HG02763 (cell line): ENCODE measurements around the gene CAPG.
A peak's percentile ranks its signal among the peaks of the same experiment; 100 is the strongest.

Experiments
- ATAC-seq: cut with Tn5 transposase; IDR thresholded peaks from one replicate; pipeline ENCODE4 v1.9.1; 2021; ENCODE audit warnings: mild to moderate bottlenecking, moderate library complexity; ENCODE audit not compliant: unreplicated experiment

CAPG gene

DNA sequence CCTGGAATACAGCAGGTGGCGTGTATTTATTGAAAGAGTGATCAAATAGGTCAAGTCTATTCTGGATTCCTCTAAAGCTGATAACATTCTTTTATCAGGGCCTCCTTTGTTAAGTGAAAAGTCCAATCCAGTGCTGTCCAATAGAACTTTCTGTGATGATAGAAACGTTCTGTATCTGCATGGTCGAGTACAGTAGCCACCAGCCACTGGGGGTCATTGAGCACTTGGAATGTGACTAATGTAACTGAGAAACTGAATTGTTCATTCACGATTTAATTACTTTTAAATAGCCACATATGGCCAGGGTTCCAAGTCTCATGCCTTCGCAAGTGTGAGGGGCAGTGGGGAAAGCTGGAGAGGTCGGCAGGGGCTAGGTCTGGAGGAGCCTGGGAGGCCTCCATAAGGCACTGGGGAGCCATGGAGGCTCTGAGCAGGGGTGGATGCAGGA is 28.9 kb upstream of the CAPG start:
- no peak for ATAC-seq

DNA sequence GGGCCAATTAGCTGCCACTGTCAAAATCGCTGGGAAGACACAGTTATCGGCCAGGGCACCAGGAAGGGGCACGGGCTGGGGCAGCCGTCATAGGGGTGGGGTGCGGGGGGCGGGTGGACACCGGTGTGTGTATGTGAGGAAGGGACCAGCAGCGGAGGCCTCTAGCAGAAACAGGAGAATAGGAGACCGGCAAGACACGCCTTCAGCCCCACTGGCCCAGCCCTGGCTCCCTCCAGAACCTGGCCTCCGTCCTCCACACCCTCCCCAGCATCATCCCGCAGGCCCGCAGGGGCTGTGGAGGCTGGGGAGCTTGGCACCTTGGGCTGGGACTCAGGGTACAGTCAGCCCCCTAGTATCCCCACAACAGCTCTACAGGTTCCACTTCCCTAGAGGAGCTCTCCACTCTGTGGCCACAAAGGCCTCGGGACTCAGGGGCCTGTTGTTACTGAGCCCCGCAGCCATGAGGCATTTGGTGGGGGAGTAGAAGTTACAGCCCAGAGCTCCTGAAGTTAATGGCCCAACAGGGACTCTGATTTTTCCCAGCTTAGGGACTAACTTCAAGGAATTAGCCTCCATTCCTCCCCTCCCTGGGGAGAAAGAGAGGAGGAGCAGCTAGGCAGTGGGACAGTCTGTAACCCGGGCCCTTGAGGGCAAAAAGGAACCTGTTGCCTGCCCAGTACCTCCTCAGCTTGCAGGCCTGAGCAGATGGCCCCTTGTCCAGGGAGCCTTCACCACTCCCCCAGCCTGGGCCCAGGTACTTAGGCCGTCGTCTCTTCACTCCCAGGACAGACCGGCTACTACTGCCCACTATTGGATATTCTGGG is 28.2 kb upstream of the CAPG start:
- peak; percentile 3 for ATAC-seq

DNA sequence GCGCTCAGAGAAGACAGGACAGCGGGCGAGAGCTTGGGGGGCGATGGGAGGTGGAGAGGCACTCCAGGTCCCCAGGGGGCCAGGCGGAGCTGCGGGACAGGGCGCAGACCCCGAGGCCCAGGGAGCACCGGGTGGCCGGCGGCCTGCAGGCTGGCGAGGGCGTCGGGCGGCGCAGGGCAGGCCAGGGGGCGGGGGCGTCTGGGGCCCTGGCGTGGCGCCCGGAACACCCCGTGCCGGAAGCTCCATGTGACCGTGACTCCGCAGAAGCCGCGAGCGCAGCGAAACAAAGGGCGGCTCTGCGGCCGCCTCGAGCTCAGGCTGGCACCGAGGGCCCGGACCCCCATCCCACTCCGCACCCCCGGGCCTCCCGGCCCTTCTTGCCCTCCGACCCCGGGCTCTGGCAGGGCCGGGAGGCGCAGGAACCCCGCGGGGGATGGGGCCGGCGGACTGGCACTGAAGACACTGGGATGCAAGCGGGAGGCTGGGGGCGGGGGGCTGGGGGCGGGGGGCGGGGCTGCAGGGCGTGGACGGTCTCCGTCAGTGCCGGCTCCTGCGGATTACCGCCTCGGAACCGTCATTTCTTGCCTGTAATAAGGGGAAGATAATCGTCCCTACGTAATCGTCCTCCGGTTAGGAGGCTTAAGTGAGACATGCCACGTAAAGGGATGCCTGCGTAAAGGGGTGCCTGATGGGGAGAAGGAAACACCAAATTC is 27.5 kb upstream of the CAPG start:
- peak; percentile 83 for ATAC-seq

DNA sequence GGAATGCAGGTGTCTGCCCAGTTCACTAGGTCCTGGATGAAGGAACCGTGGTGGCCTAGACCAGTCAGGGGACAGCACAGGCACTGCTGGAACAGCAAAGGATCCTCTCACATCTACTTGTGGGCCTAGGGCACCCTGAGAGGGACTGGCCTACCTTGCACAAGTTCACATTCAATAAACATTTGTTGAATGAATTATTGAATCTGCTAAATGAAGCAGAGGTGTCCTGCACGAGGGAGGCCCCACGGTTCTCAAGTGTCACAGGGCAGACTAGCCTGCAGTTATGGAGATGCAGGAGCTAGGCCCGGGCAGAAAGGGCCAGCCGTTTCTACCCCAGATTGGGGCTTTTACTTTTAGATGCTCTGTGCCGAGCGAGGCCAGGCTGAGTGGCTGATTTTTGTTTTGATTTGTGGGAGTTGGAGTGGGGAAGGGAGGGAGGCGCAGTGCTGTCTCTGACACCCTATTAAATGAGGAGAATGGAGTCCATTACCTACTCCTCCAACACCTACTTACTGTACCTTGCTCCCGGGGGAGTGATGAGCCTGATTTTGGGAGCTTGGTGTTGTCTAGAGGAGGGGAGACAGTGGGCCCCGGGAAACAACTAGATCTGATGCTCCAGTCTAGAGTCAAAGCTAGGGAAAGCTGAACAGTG is 26.8 kb upstream of the CAPG start:
- ATAC-seq, result no peak

DNA sequence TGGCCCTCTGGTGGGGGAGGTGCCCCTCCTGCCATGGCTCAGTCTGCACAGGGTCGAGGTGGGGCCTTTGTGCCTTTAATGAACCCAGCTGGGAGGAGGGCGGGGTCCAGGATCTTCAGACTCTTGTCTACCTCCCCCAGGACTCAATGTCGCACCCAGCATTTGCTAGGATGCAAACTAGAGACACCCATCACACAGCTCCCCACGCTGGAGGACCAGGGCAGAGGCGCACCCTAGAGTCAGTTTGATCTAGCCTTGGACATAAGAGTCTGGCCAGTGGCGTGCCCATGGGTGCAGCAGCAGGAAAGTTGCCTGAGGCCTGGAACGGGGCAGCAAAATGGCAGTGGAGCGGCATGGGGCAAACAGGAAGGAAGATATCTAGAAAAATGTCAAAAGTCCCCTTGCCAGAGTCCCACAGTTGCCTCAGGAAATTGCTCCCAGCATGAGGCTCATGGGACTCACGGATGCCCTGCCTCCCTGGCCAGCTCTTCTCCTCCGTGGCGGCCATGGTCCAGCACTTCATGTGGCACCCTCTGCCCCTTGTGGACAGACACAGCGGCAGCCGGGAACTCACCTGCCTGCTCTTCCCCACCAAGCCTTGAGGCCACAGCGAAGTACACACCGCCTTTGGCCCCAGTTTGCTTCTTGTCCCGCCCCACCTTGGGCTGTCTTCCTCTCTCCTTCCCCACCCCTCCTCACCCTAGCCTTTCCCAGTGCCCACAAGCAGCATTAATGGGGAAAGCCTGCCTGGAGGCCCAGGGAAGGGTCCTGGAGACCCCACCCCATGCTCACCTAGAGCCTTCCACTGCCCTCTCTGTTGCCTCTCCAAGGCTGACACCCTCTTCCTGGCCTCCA is 26.0 kb upstream of the CAPG start:
- ATAC-seq, result no peak

DNA sequence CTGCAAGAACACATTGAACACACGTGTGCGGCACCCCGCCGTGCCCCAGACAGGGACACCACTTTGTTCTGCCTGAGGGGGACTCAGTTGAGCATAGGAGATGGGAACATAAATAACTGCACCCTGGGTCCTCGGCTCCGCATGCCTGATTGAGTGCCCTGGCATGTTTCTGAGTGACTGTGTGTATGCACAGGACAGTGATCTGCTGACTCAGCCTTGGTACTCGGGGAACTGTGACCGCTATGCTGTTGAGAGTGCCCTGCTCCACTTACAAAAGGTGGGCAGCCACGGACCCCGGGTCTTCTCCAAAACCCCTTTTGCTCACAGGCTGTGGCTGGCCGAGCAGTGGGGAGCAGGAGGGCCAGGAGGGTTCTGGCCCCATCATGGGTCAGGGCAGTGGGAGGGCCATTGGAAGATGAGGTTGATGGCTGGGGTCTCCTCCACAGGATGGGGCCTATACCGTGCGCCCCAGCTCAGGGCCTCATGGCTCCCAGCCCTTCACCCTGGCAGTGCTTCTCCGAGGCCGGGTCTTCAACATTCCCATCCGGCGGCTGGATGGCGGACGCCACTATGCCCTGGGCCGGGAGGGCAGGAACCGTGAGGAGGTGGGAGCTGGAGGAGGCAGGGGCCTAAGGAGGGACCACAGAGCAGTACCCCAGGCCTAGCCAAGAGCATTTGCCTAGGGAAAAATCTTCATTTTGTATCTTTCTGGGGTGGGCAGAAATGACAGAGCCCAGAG is 25.2 kb upstream of the CAPG start:
- no peak for ATAC-seq

DNA sequence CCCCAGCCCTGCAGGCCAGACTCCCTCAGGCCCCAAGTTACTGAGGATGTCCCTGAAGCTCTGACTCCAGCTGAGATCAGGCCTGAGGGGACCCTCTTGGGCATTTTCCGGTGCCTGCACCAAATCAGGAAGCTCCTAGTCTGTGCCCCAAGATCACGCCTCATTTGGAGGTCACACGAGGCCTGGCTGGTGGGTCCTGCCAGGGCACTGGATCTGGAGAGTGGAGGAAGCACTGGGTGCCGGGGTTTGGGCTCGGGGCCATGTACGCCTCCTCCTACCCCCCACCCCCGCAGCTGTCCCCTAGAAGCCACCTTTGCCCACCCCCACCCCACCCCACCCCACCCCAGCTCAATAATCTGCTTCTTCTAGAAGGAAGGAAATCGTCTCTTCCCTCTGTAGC is 24.5 kb upstream of the CAPG start:
- ATAC-seq, result no peak

DNA sequence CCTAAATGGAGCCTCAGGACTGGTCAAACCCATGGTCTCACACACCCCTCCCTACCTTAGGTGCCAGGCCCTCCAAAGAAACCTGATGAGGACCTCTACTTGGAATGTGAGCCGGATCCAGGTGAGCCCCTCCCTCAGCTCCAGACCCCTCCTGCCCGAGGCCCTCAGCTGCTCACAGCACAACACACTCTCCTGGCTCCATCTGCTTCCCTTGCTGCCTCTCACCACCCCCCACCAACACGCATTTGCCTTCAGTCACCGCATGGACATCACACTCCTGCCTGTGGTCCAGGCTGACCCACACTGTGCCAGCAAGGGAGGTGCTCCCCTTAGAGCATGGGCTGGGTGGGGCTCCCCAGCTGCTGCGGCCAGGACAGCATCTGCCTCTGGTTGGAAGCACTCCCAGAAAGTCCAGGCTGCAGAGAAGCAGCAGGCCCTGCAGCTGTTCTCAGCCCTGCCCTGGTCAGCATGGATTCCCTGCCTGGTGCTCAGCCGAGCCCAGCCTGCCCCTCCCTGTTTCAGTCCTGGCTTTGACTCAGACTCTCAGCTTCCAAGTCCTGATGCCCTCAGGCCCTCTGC is 23.4 kb upstream of the CAPG start:
- no peak for ATAC-seq

DNA sequence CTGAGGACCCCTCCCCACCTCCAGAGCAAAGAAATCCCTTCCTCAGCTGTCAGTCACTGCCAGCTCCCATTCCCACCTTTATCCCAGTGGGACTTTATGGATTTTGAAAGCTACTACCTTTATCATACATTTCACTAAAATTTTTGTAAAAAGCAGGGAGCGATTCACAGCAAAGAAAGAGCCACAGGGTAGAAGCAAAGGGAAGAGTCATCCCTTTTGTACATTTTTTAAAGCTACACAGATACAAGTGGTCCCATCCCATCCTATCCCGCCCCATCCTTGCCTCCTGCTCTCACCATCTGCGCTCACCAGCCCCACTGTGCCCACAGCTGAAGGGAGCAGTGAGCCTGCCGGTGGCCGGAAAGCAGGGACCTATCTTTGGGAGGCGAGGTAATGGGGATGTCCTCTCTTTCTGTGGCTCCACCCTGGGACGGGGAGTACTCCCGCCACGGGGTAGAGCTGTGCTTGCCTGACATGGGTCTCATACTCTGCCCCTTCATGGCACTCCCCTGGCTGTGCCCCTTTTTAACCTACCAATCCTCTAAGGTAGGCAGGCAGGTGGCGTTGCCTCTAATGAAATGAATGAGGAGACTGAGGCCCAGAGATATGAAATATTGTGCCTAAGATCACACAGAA is 21.5 kb upstream of the CAPG start:
- no peak for ATAC-seq

DNA sequence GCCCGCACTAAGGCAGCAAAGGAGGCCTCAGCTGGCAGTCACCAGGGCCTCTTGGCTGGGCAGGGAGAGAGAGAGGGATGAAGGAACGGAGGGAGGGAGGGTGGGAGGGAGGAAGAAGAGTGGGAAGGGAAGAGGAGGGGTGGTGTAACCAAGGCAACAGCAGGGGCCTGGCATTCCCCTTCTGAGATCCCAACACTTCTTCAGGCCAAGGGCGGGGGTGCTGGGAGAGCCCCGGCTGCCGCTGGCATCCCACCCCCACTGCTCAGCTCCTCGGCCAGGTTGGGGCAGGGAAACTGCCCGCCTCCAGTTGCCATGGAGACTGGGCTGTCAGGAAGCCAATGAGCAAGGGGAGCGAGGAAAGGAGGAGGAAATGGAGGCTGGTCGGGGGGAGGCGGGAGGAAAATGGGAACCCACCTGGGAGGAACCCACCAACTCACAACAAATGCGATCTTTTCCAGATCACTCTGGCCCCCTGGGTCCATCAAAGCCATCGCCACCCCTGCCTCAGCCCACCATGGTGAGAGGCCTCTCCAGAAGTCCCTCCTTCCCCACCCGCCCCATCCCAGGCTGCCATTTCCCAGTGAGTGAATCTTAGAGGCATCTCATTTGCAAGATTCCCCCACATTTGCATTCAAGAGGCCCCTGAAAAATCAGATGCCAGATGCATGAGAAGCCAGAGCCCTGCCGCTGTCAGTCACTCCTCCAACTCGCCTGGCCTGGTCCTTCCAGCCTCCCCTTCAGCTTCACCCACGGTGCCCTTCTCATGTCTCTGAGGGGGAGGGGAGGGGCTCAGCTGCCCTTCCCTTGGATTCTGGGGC is 20.8 kb upstream of the CAPG start:
- ATAC-seq, result no peak

DNA sequence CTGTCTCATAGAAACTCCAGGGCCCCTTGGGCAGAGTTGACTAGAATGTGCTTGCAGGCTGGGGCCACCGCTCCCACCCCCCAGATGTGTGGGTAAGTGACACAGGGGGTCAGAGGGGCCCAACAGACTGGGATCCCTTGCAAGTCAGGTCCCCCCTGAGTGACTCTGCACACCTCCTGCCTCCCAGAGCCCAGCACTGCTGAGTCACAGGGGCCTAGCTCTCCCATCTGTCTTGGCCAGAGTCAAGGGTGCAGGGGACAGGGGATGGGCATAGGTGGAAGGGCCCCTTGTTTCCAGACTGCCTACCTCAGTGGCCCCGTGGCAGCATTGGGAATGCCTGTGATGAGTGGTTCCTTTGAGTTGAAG is 19.7 kb upstream of the CAPG start:
- no peak for ATAC-seq

DNA sequence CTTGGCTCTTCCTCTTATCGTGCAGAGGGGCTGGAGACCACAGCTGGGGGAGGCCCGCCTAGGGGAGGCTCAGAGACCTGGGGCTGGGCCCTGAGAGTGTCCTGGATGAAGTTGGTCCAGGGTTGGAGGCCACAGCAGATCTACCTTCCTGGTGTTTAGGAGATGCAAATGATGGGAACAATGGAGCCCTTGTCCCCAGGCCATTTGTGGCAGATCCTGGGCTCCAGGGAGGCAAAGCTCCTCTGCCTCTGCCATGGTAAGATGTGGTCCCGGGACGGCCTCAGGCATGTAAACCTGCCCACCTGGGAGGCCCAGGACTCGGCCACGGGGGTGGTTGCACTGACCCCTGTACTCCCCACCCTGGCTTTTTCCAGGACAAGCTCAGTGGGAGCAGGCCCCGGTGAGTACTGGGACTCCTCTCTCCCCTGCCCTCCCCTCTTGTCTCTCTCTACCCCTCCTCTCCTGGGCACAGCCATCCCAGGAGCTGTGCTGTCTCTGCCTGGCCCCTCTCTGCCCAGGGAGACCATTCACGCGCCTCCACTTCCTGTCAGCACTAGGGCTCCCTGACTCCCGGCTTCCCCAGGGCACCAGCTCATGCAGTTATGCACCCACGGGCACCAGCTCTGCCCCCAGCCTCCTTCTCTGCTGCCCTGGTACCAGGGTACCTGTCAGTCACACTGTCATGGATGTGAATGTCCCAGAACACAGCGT is 19.2 kb upstream of the CAPG start:
- ATAC-seq, result no peak

DNA sequence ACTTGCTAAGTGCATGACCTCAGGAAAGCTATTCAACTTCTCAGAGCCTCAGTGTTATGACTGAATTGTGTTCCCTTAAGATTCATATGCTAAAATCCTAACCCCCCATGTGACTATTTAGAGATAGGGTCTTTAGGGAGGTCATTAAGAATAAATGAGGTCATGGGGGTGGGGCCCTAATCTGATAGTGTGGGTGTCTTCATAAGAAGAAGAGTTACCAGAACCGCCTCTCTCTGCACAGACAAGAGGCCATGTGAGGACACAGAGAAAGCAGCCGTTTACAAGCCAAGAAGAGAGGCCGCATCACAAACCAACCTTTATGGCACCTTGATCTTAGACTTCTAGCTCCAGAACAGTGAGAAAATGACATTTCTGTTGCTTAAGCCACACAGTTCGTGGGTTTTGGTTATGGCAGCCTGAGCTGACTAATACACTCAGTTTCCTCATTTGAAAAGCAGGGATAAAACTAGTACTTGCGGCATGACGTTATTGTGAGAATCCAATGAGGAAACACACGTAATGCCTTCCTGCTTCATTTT is 18.2 kb upstream of the CAPG start:
- ATAC-seq, result no peak

DNA sequence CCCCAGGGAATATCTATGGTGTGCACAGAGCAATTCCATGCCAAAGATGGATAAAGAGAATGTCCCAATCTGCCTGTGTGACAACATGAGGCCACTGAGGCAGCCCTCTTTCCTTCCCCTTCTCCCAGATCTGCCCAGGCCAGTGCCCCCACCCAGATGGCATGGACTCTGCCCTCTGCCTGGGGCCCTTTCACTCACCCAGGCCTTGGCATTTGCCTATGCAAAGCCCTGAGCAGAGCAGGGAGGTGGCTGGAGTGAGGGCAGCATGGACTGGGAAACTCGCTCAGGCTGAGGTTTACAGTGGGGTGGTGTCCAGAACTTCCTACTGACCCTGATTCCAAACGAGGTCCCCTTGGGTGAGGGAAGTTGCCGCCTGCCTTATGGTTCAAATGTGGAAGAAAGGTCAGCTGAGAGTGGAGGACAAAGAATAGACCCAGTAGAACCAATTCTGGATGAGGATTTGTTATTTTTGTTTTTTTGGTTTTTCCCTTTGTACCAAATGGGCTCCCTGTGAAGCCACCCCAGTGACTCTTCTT is 17.2 kb upstream of the CAPG start:
- no peak for ATAC-seq

DNA sequence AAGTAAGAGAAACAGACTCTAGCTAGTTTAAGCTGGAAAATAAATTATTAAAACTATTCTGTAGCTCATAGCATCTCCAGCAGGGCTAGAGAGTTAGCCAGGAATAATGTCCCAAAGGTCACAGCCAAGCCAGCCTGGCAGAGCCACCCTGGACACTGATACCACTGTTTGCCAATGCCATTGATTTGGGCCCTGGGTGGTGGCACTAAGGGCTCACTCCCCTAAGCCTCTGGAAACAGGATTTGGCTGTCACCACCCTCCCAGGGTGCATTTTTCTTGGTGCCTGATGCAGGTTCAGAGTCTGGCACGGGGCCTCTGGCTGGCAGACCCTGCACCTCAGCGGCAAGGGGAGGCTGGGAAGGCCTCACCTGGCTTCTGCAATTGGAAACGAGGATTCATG is 15.4 kb upstream of the CAPG start:
- no peak for ATAC-seq

DNA sequence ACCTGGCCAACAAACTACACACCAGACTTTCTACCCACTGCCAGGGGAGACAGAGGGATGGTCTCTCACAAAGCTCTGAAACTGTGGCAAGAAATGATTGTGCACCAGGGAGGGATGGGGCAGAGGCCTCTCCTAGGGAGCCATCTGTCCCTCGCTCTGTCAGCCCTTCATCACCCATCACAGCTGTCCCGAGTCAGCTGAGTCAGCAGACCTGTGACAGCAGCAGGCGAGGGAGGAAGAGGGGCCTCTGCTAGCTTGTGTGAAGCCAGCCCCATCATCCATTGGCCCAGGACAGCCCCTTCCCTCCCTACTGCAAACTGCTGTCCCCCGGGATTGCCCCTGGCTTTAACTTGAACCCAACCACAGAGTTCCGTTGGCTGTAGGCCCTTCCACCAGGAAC is 13.4 kb upstream of the CAPG start:
- ATAC-seq, result no peak

DNA sequence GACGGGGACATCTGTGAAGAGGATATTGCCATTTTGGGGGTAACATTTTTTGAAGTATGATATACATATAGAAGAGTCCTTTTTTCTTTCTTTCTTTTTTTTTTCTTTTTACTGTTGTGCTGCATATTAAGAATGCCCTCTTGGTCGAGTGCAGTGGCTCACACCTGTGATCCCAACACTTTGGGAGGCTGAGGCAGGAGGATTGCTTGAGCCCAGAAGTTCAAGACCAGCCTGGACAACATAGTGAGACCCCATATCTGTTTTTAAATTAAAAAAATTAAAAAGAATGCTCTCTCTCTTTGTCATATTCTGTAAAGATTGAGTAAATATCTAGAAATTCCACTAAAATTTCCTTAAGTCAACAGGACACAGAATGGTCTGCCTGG is 11.9 kb upstream of the CAPG start:
- no peak for ATAC-seq
